Adrenal gland (tissue), 12 donors: ENCODE measurements around the gene OR2H2. TPM values are rescaled to one million over a fixed set of nuclear protein-coding genes. Genes with fewer than 3 reads are reported as not detected.

ENCODE experiments used
- DNase-seq, 7 donors: peaks; one replicate each; pipeline ENCODE4 v3.0.0-alpha.2; 2019 to 2020
- H3K27ac ChIP-seq, 5 donors: fragments of 200-600 bp; sonication (generic) in 4 of 5; 1 replicate in 3 of 5; 2 replicates in 2 of 5; pipeline versions ENCODE4 v1.5.1 to v1.8.0; 2016 to 2020; ENCODE audit warnings: mild to moderate bottlenecking in 1 of 5
- H3K27me3 ChIP-seq: fragments of 200-600 bp; 2 replicates; pipeline ENCODE4 v1.8.0; 2021
- H3K36me3 ChIP-seq, 2 donors: fragments of 200-600 bp; replicated peaks in 1 of 2; 1 replicate in 1 of 2; 2 replicates in 1 of 2; pipeline versions ENCODE4 v1.5.1 to v1.8.0; 2018 to 2022
- H3K4me1 ChIP-seq, 2 donors: fragments of 200-600 bp; replicated peaks in 1 of 2; 1 replicate in 1 of 2; 2 replicates in 1 of 2; pipeline versions ENCODE4 v1.5.1 to v1.8.0; 2018 to 2021
- H3K4me3 ChIP-seq, 4 donors: fragments of 200-600 bp; sonication (generic) in 3 of 4; one replicate each; pipeline ENCODE4 v1.5.1; 2016 to 2018
- H3K9me3 ChIP-seq, 3 donors: fragments of 200-600 bp; sonication (generic) in 1 of 3; replicated peaks in 1 of 3; 1 replicate in 2 of 3; 2 replicates in 1 of 3; pipeline versions ENCODE4 v1.5.1 to v1.8.0; 2016 to 2021
- POLR2A ChIP-seq, 2 donors: fragments of 450-650 bp; IDR thresholded peaks; one replicate each; pipeline ENCODE4 v1.6.1; 2017; ENCODE audit warnings: antibody characterized with exemption in 2 of 2, mild to moderate bottlenecking in 2 of 2, moderate library complexity in 1 of 2
- WGBS, 4 donors: extraction: QIAGEN DNeasy Blood & Tissue Kit in 2 of 4; methylation state at CpG; one replicate each; pipeline versions ENCODE4 v1.1.5 to v1.1.7; 2013 to 2017; 5-methylcytosine and 5-hydroxymethylcytosine counted together
- intact Hi-C, 2 donors: fragments of 100-400 bp; cut with DNase I; formaldehyde crosslinking; loops; one replicate each; pipeline versions ENCODE4 v1.14.1 to v1.15.0; 2022 to 2023
- polyA plus RNA-seq, 3 donors: library from polyadenylated mRNA; stranded (reverse); fragments of 200-250 nt in 2 of 3; fragments of 350-450 nt in 1 of 3; fragmentation: Illumina TruSeq in 1 of 3; extraction: RNeasy Lipid Tissue Mini Kit (QIAGEN cat#74804) in 1 of 3; gene quantifications; one replicate each; pipeline ENCODE4 v1.2.3, GENCODE V29; 2013 to 2014
- total RNA-seq, 9 donors: library from RNA; depleted of rRNA in 4 of 9; stranded (reverse); fragments of >200 nt in 4 of 9; fragments of 120-200 nt in 1 of 9; fragmentation: NEBNext Ultra II Directional in 1 of 9; extraction: Animal tissue kit (Norgen Biotek cat#: 25700) in 1 of 9; gene quantifications; one replicate each; pipeline versions ENCODE4 v1.1.0 to v1.2.4, GENCODE V29; 2013 to 2023
- TF ChIP-seq, protein P1 (sequence below), 6 experiments: fragments of 450-650 bp in 4 of 6; fragments of 200-600 bp in 2 of 6; sonication (generic) in 1 of 6; IDR thresholded peaks; 1 replicate in 5 of 6; 2 replicates in 1 of 6; pipeline versions ENCODE4 v1.5.1 to v1.8.0; 2016 to 2021; ENCODE audit warnings: antibody characterized with exemption in 6 of 6, mild to moderate bottlenecking in 2 of 6, moderate library complexity in 1 of 6
- donor health status: healthy with polysubstance abuse.
- donor health status: Bipolar disorder and iron deficiency.
- donor health status: DM: yes; HTN: yes; CAD: no.
- donor health status: DM: no; HTN: no; CAD: no.
- donor health status: DM: no; HTN: no; CAD: no.
- donor health status: DM: yes; HTN: yes; CAD: no.

Gene OR2H2
- total and polyA plus RNA-seq, 12 donors, result not detected

DNA sequence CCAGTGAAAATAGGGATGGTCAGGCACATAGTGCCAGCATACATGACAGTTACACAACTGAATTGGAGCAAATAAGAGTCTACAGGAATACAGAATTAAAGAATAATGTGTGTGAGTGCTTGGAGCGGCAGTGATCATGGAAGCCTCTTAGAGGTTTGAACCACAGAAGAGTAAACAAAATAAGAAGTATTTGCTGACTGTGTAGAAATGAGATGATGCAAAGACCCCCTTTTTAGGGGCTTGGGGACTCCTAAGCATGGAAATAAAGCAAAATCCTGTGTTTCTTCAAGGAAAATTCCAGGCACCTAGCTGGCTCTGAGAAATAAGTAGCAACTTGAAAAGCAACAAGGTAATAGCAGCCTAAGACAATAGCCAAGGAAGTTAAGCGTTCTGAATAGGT, 6.8 kb downstream of the OR2H2 start:
- H3K4me3 ChIP-seq, result no peak overlapping the region
- no peaks in the 10 kb centered on the region for H3K27me3 ChIP-seq
- no peak overlapping the region for H3K27ac ChIP-seq
- no peaks in the 10 kb centered on the region for H3K36me3 ChIP-seq
- 73 to 93% (median 79%) methylated on average over 2 of the region's 2 CpGs for WGBS, 4 donors
- TF ChIP-seq, protein P1, sequence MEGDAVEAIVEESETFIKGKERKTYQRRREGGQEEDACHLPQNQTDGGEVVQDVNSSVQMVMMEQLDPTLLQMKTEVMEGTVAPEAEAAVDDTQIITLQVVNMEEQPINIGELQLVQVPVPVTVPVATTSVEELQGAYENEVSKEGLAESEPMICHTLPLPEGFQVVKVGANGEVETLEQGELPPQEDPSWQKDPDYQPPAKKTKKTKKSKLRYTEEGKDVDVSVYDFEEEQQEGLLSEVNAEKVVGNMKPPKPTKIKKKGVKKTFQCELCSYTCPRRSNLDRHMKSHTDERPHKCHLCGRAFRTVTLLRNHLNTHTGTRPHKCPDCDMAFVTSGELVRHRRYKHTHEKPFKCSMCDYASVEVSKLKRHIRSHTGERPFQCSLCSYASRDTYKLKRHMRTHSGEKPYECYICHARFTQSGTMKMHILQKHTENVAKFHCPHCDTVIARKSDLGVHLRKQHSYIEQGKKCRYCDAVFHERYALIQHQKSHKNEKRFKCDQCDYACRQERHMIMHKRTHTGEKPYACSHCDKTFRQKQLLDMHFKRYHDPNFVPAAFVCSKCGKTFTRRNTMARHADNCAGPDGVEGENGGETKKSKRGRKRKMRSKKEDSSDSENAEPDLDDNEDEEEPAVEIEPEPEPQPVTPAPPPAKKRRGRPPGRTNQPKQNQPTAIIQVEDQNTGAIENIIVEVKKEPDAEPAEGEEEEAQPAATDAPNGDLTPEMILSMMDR (IDR thresholded peaks at IDR 0.05), result no peak
- no peak for TF ChIP-seq POLR2A (IDR thresholded peaks at IDR 0.05)
- no peaks in the 10 kb centered on the region for H3K4me1 ChIP-seq
- intact Hi-C loops, result no loop called here
- no peaks in the 10 kb centered on the region for H3K9me3 ChIP-seq
- no peak for DNase-seq

DNA sequence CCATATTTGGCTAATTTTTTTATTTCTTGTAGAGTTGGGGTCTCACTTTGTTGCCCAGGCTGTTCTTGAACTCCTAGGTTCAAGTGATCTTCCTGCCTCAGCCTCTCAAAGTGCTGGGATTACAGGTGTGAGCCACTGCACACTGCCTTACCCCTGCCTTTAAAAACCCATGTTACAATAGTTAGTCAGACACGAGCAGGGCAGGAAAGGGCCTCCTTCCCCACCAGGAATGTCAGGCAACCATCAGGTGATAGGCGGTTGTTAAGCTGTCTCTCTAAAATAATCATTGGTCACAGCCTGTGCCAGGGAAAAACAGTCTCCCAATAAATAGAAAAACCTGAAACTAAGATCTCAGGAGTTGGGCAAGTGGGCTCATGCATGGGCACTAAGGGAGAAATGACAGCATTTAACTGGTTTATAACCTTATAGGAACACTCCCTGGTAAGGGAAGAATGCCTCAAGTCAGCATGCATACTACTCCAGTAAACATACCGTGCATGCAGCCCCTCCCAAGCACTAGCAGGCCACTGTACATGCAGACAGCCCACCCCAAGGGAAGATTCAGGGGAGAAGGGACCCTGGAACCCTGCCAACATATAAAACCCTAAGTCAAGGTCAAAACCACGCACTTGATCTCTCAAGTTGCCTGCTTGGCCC, 8.4 kb downstream of the OR2H2 start:
- H3K27ac ChIP-seq, result no peak overlapping the region
- WGBS, 4 donors, result 28 to 41% (median 35%) methylated on average over 4 of the region's 4 CpGs
- H3K36me3 ChIP-seq, result no peaks in the 10 kb centered on the region
- H3K4me3 ChIP-seq, result no peak overlapping the region
- no peak for DNase-seq
- no peaks in the 10 kb centered on the region for H3K27me3 ChIP-seq
- no peaks in the 10 kb centered on the region for H3K9me3 ChIP-seq
- TF ChIP-seq POLR2A (IDR thresholded peaks at IDR 0.05), result no peak
- TF ChIP-seq, protein P1 (IDR thresholded peaks at IDR 0.05), result no peak
- no peaks in the 10 kb centered on the region for H3K4me1 ChIP-seq
- intact Hi-C loops, result no loop called here

DNA sequence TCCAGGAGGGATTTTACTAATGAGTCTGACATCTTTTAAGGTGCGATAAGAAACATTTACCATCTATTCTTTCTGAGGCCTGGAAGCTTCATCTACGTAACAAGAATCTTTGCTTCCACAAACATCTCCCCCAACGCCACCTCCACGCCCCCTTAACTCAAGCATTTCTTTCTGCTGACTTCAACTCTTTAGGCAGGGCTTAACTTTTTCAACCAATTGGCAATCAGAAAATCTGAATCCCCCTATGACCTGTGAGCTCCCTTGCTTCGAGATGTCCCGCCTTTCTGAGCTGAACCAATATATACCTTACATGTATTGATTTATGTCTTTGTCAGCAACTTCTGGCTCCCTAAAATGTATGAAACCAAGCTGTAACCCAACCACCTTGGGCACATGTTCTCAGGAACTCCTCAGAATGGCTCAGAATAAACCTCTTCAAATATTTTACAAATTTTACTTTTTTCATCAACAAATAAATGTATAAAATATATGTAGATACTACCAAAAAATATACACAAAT, 11.5 kb downstream of the OR2H2 start:
- TF ChIP-seq, protein P1 (IDR thresholded peaks at IDR 0.05), result no peak
- TF ChIP-seq POLR2A (IDR thresholded peaks at IDR 0.05), result no peak
- 82 to 89% (median 84%) methylated on average over 6 of the region's 6 CpGs for WGBS, 4 donors
- Histone ChIP-seq H3K4me3 (no peak overlapping the region), H3K9me3 (no peaks in the 10 kb centered on the region), H3K27ac (no peak overlapping the region), H3K27me3 (no peaks in the 10 kb centered on the region), H3K36me3 (no peaks in the 10 kb centered on the region), H3K4me1 (no peaks in the 10 kb centered on the region)
- no peak for DNase-seq
- intact Hi-C loops, result no loop called here

DNA sequence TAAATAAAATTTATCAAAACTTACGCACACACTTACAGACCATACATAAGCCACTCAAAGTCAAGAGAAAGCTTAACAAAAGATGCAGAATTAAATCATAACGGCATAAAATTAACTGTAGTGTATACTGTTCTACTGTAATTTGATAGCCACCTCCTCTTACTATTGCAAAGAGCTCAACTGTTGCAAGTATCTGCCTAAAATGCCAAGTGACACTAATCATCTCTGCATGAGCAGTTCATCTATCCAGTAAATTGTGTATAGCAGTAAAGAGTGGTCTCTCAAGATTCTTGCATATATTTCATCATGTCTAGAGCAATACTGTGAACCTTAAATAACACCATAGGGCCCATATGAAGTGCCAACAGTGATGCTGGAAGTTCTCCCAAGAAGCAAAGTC, 12.3 kb downstream of the OR2H2 start:
- intact Hi-C loops, result no loop called here
- 85 to 95% (median 89%) methylated on average over 2 of the region's 2 CpGs for WGBS, 4 donors
- TF ChIP-seq POLR2A (IDR thresholded peaks at IDR 0.05), result no peak
- TF ChIP-seq, protein P1 (IDR thresholded peaks at IDR 0.05), result no peak

More for the DNA sequence above, 12.3 kb downstream of the OR2H2 start:
- Histone ChIP-seq H3K36me3 (no peaks in the 10 kb centered on the region), H3K9me3 (no peaks in the 10 kb centered on the region), H3K27ac (no peak overlapping the region), H3K4me3 (no peak overlapping the region), H3K4me1 (no peaks in the 10 kb centered on the region), H3K27me3 (no peaks in the 10 kb centered on the region)
- DNase-seq, result no peak
